GM12878 (cell line): ENCODE data around the gene RNF34. TPM values are rescaled to one million over a fixed set of nuclear protein-coding genes. Genes with fewer than 3 reads are reported as not detected.

Experiments used
- ATAC-seq: fragments of 200-7000 bp; cut with Tn5 transposase; 3 replicates; pipeline ENCODE4 v1.9.1; 2020; ENCODE audit warnings: mild to moderate bottlenecking, moderate library complexity
- BruUV-seq: library from RNA; stranded (reverse); fragments of 400-500 nt; replicated peaks from 2 replicates; lab custom pipeline; 2021; lab: Mats Ljungman, UMichigan
- CTCF ChIA-PET: fragments of 300-600 bp; sonication (Branson Sonifier 250); formaldehyde crosslinking; extraction: SDS; loops from one replicate; lab custom pipeline; 2021; ENCODE audit warnings: inconsistent platforms; lab: Yijun Ruan, JAX
- POLR2A ChIA-PET: fragments of 350-600 bp; formaldehyde crosslinking; extraction: SDS; loops from one replicate; lab custom pipeline; 2021; ENCODE audit warnings: inconsistent platforms; lab: Charles Lee
- RAD21 ChIA-PET: fragments of 300-600 bp; sonication (Branson Sonifier 250); formaldehyde crosslinking; loops from one replicate; lab custom pipeline; 2023; ENCODE audit warnings: antibody characterized with exemption; ENCODE audit not compliant: unreplicated experiment; lab: Charles Lee
- SMC1A ChIA-PET: fragments of 300-600 bp; sonication (Branson Sonifier 250); formaldehyde crosslinking; loops from one replicate; lab custom pipeline; 2023; ENCODE audit not compliant: unreplicated experiment, uncharacterized antibody; lab: Charles Lee
- DNase-seq: peaks from one replicate; pipeline ENCODE4 v3.0.0-alpha.2; 2011; ENCODE audit warnings: low read depth, low spot score
- FAIRE-seq: peaks from 3 replicates; lab custom pipeline; 2011; peaks lifted over from hg19 to GRCh38; lab: Jason Lieb, UNC
- H2AFZ ChIP-seq: 2 replicates; pipeline ENCODE4 v1.6.0; 2011; ENCODE audit warnings: low read depth, low read length, control low read depth; ENCODE audit not compliant: control insufficient read depth
- H3K27ac ChIP-seq: 2 replicates; pipeline ENCODE4 v1.5.1; 2011; ENCODE audit warnings: control low read depth; ENCODE audit not compliant: control insufficient read depth, insufficient read depth
- H3K27me3 ChIP-seq, 2 experiments: replicated peaks in 1 of 2; 2 replicates each; pipeline versions ENCODE4 v1.6.0 to v1.6.1; 2011; ENCODE audit warnings: low read length in 1 of 2; ENCODE audit not compliant: control insufficient read depth in 2 of 2, insufficient read depth in 2 of 2
- H3K36me3 ChIP-seq, 2 experiments: 2 replicates each; pipeline ENCODE4 v1.5.1; 2011; ENCODE audit warnings: low read length in 1 of 2; ENCODE audit not compliant: control insufficient read depth in 2 of 2, insufficient read depth in 2 of 2
- H3K4me1 ChIP-seq: 2 replicates; pipeline ENCODE4 v1.6.1; 2011; ENCODE audit warnings: mild to moderate bottlenecking, low read length, moderate library complexity, mixed read lengths; ENCODE audit not compliant: control insufficient read depth, insufficient read depth
- H3K4me2 ChIP-seq: 2 replicates; pipeline ENCODE4 v1.6.0; 2011; ENCODE audit warnings: control low read depth; ENCODE audit not compliant: control insufficient read depth, insufficient read depth
- H3K4me3 ChIP-seq: fragments of 200-600 bp; sonication (generic); 2 replicates; pipeline ENCODE4 v1.5.1; 2016
- H3K79me2 ChIP-seq: 2 replicates; pipeline ENCODE4 v1.6.0; 2011; ENCODE audit warnings: low read length; ENCODE audit not compliant: control insufficient read depth, insufficient read depth
- H3K9ac ChIP-seq: 2 replicates; pipeline ENCODE4 v1.8.0; 2011; ENCODE audit warnings: low read length, control low read depth, mixed read lengths; ENCODE audit not compliant: control insufficient read depth, insufficient read depth
- H3K9me3 ChIP-seq: replicated peaks from 3 replicates; pipeline ENCODE4 v1.5.1; 2011; ENCODE audit warnings: mild to moderate bottlenecking, low read length; ENCODE audit not compliant: control insufficient read depth, insufficient read depth
- H4K20me1 ChIP-seq: 2 replicates; pipeline ENCODE4 v1.6.0; 2011; ENCODE audit not compliant: control insufficient read depth, insufficient read depth
- BCLAF1 ChIP-seq: fragments of 450-650 bp; IDR thresholded peaks from 2 replicates; pipeline ENCODE4 v1.6.1; 2017; ENCODE audit warnings: antibody characterized with exemption, mild to moderate bottlenecking, moderate library complexity
- CBX5 ChIP-seq: sonication (generic); IDR thresholded peaks from 2 replicates; pipeline ENCODE4 v1.6.1; 2016; ENCODE audit warnings: low read depth, moderate library complexity, mild to moderate bottlenecking, inconsistent platforms
- KAT2A ChIP-seq: conservative IDR thresholded peaks from 2 replicates; pipeline ENCODE4 v1.6.1; 2011; ENCODE audit warnings: low read depth, low read length; ENCODE audit not compliant: control insufficient read depth
- LARP7 ChIP-seq: fragments of 450-650 bp; IDR thresholded peaks from 2 replicates; pipeline ENCODE4 v1.6.1; 2017; ENCODE audit warnings: mild to moderate bottlenecking
- MTA3 ChIP-seq: IDR thresholded peaks from 2 replicates; pipeline ENCODE4 v1.6.1; 2012; ENCODE audit warnings: low read length, inconsistent platforms, borderline replicate concordance
- ZNF274 ChIP-seq: IDR thresholded peaks from one replicate; pipeline ENCODE4 v1.8.0; 2011; ENCODE audit not compliant: insufficient read length, insufficient read depth
- ZNF592 ChIP-seq: fragments of 450-650 bp; IDR thresholded peaks from 2 replicates; pipeline ENCODE4 v1.6.1; 2017; ENCODE audit warnings: mild to moderate bottlenecking, moderate library complexity
- WGBS: methylation state at CpG from one replicate; pipeline ENCODE4 v1.1.6; 2016; ENCODE audit warnings: low lambda C conversion rate; ENCODE audit not compliant: insufficient replicate concordance, insufficient coverage; ENCODE audit errors: missing lambda C conversion rate; 5-methylcytosine and 5-hydroxymethylcytosine counted together
- in situ Hi-C: fragments of 300-500 bp; cut with MboI; formaldehyde crosslinking; loops from 9 replicates; pipeline ENCODE4 v1.14.3; 2018; ENCODE audit warnings: mixed read lengths
- intact Hi-C: fragments of 100-400 bp; cut with micrococcal nuclease; formaldehyde crosslinking; loops from one replicate; pipeline ENCODE4 v1.14.2; 2022; ENCODE audit not compliant: unreplicated experiment
- polyA plus RNA-seq, 11 experiments: library from polyadenylated mRNA; depleted of rRNA in 4 of 11; unstranded in 6 of 11; stranded (reverse) in 5 of 11; fragments of >200 nt; fragmentation: Nextera tagmentation in 4 of 11; fragmentation: Illumina TruSeq in 1 of 11; extraction: Ambion mirVana in 4 of 11; extraction: Trizol in 1 of 11; gene quantifications; 1 replicate in 1 of 11; 2 replicates in 10 of 11; pipeline versions ENCODE4 v1.2.1 to v1.2.3, GENCODE V29; 2011 to 2016; ENCODE audit warnings: inconsistent platforms in 2 of 11, missing spikeins in 2 of 11, low read depth in 1 of 11
- total RNA-seq, 4 experiments: library from RNA; depleted of rRNA in 3 of 4; stranded (reverse); fragments of >200 nt in 3 of 4; fragmentation: Illumina TruSeq in 1 of 4; extraction: Trizol in 1 of 4; gene quantifications; 2 replicates each; pipeline versions ENCODE4 v1.2.1 to v1.2.3, GENCODE V29; 2013 to 2021

The RNF34 gene
- total and polyA plus RNA-seq, 10 of the 15 experiments (the other 5 are each of a cell fraction or from before 2014, with no cell fraction given): 63.6 to 199 (median 115) TPM

- no peak overlapping the region for H3K4me2 ChIP-seq
- FAIRE-seq (no peak), ATAC-seq (no peak), DNase-seq (no peak)
- H3K4me1 ChIP-seq: peaks cover 22% of the 10 kb centered on the region
- H4K20me1 ChIP-seq: no peaks in the 10 kb centered on the region
- no peaks in the 10 kb centered on the region for H3K9me3 ChIP-seq
- ChIA-PET SMC1A (interaction anchor here (0.7 to 5.5 kb wide), 7 partner anchors 8 to 101 kb away, joined by 3 to 46 read pairs (median 4); partner anchors contain the start of gene RNF34), RAD21 (interaction anchor here (0.6 to 2.5 kb wide), 7 partner anchors 8 to 251 kb away, joined by 3 to 13 read pairs (median 6); partner anchors contain the start of genes ANAPC5 and RNF34), CTCF (interaction anchor here (0.5 to 2.2 kb wide), 12 partner anchors 13 to 370 kb away, joined by 3 to 15 read pairs (median 3); partner anchors contain the start of gene RHOF), POLR2A (interaction anchor here (0.7 to 1.4 kb wide), 6 partner anchors 23 to 378 kb away, joined by 3 to 9 read pairs (median 4); partner anchors contain the start of gene RNF34)
- no peak overlapping the region for H3K4me3 ChIP-seq
- peak overlapping the region; percentile 76 for H3K27ac ChIP-seq
- no peak overlapping the region for H2AFZ ChIP-seq
- no TSS peak for BruUV-seq
- H3K27me3 ChIP-seq: no peaks in the 10 kb centered on the region
- peaks cover 34 to 48% of the 10 kb centered on the region in 2 experiments for H3K36me3 ChIP-seq
- H3K79me2 ChIP-seq: peaks cover 4% of the 10 kb centered on the region
- WGBS: 95% methylated on average over 1 of the region's 1 CpG
- in situ Hi-C loops: no loop called here
- no peak overlapping the region for H3K9ac ChIP-seq
- intact Hi-C loops: no loop called here
- TF ChIP-seq MTA3 (0 out of 2 replicates have a peak, but pooled peaks have one; percentile 8), CBX5 (no peak)
Measured at GRCh38 chr12:121424624-121424975, 24.7 kb downstream of the RNF34 start.

- Histone ChIP-seq H3K4me3 (no peak overlapping the region), H3K79me2 (peaks cover 4% of the 10 kb centered on the region), H3K27ac (no peak overlapping the region), H2AFZ (no peak overlapping the region), H3K27me3 (no peaks in the 10 kb centered on the region), H3K36me3 (peaks cover 35% of the 10 kb centered on the region in 2 experiments), H3K9me3 (no peaks in the 10 kb centered on the region), H3K4me1 (peaks cover 22% of the 10 kb centered on the region), H3K4me2 (no peak overlapping the region), H4K20me1 (no peaks in the 10 kb centered on the region), H3K9ac (no peak overlapping the region)
- in situ Hi-C loops: loop anchor here (25.0 kb wide), 1 partner anchor 90 kb away; no protein-coding TSS in a partner anchor
- no peak for DNase-seq
- intact Hi-C loops: no loop called here
- ChIA-PET CTCF (interaction anchor here (0.8 to 1.3 kb wide), 2 partner anchors 15 to 28 kb away, joined by 5 read pairs; partner anchors contain the start of gene RNF34), SMC1A (no interaction called here), RAD21 (interaction anchor here (0.6 kb wide), 1 partner anchor 1101 kb away, joined by 3 read pairs; no protein-coding TSS in a partner anchor), POLR2A (interaction anchor here (0.6 kb wide), 1 partner anchor 367 kb away, joined by 3 read pairs; no protein-coding TSS in a partner anchor)
- no peak for ATAC-seq
- WGBS: 87% methylated on average over 2 of the region's 2 CpGs
- no peak for FAIRE-seq
- no TSS peak for BruUV-seq
- no peak for TF ChIP-seq LARP7
- TF ChIP-seq KAT2A: no peak
- no peak for TF ChIP-seq ZNF592
- no peak for TF ChIP-seq ZNF274
- TF ChIP-seq BCLAF1: no peak
Measured at GRCh38 chr12:121427556-121428050, 27.7 kb downstream of the RNF34 start.
